Epithelial cell of proximal tubule (primary cell): ENCODE results near the gene KIAA1958. TPM values are rescaled to one million over a fixed set of nuclear protein-coding genes. Genes with fewer than 3 reads are reported as not detected.

Experiments
- DNase-seq: peaks from one replicate; pipeline ENCODE4 v3.0.0-alpha.2; 2011; ENCODE audit warnings: low read depth
- H3K4me3 ChIP-seq: 2 replicates; pipeline ENCODE4 v1.5.1; 2011; ENCODE audit warnings: low read depth, mild to moderate bottlenecking, low read length
- CTCF ChIP-seq: conservative IDR thresholded peaks from 2 replicates; pipeline ENCODE4 v1.5.1; 2012; ENCODE audit warnings: low read depth, mild to moderate bottlenecking, low read length
- total RNA-seq: library from RNA; depleted of rRNA; stranded (reverse); fragments of >200 nt; gene quantifications from 2 replicates; pipeline ENCODE4 v1.2.3, GENCODE V29; 2015

KIAA1958 gene
- total RNA-seq, 1 donor from 2014 or later, result 3.4 TPM

- no peak for TF ChIP-seq CTCF
- H3K4me3 ChIP-seq, result peak overlapping the region; percentile 79
- DNase-seq, result no peak
These were observed 1.2 kb downstream of the KIAA1958 start for GRCh38 chr9:112487799-112488340.

- peak overlapping the region; percentile 28 for H3K4me3 ChIP-seq
- no peak for TF ChIP-seq CTCF
- no peak for DNase-seq
These were observed 2.5 kb downstream of the KIAA1958 start for GRCh38 chr9:112489039-112489546.

- TF ChIP-seq CTCF, result no peak
- H3K4me3 ChIP-seq, result no peak overlapping the region
- DNase-seq, result no peak
These were observed 3.4 kb downstream of the KIAA1958 start for GRCh38 chr9:112489876-112490666.

GRCh38 chr9:112493393-112494137, 6.9 kb downstream of the KIAA1958 start:
- no peak overlapping the region for H3K4me3 ChIP-seq
- TF ChIP-seq CTCF, result no peak
- no peak for DNase-seq

- no peak overlapping the region for H3K4me3 ChIP-seq
- TF ChIP-seq CTCF, result no peak
- DNase-seq, result no peak
These were observed 7.5 kb downstream of the KIAA1958 start for GRCh38 chr9:112494153-112494552.

DNA sequence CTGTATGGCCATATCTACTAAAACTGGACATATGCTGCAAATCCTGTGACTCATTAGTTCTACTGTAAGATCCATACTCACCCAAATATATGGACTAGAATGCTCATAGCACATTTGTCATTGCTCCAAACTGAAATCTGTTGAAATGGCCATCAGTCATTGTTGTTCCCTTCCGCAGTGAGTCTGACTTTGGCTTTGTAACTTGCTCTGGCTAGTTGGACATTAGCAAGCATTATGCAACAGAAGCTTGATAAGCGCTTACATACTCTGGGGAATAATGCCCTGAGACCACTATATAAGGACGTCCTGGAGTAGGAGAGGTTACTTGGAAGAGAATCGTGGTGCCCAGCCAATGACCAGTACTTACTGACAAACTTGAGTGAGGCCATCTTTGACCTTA, 9.0 kb downstream of the KIAA1958 start:
- no peak for DNase-seq
- no peak for TF ChIP-seq CTCF

More for the DNA sequence above, 9.0 kb downstream of the KIAA1958 start:
- H3K4me3 ChIP-seq, result no peak overlapping the region
